ENCODE measurements around the gene RALGAPA2. TPM values are rescaled to one million over a fixed set of nuclear protein-coding genes. Genes with fewer than 3 reads are reported as not detected.

RALGAPA2 gene
- total and polyA plus RNA-seq, 2 of the 13 experiments (the other 11 are each of a cell fraction or from before 2014, with no cell fraction given): 13.8 to 17.7 TPM

- FAIRE-seq (no peak), DNase-seq (ENCODE audit: low spot score) (no peak), ATAC-seq (no peak)
- Histone ChIP-seq H3K4me2 (ENCODE audit: low read depth, low read length) (no peak overlapping the region), H3K4me3 (replicated peaks in 1 of 3; ENCODE audit: insufficient read depth in 1 of 3, low read depth in 2 of 3, low read length in 3 of 3) (no peak overlapping the region), H4K20me1 (ENCODE audit: insufficient read depth, low read length) (no peaks in the 10 kb centered on the region), H2AFZ (ENCODE audit: low read length) (no peak overlapping the region), H3K27ac (ENCODE audit: extremely low read length, insufficient read depth, low read length) (no peak overlapping the region), H3K9ac (ENCODE audit: insufficient read depth, low read depth, low read length) (no peak overlapping the region), H3K79me2 (ENCODE audit: insufficient read depth, low read length) (no peaks in the 10 kb centered on the region), H3K9me3 (ENCODE audit: low read length) (no peaks in the 10 kb centered on the region), H3K36me3 (replicated peaks in 1 of 2; ENCODE audit: control insufficient read depth in 1 of 2, insufficient read depth in 2 of 2, low read length in 2 of 2) (no peaks in the 10 kb centered on the region), H3K27me3 (ENCODE audit: control insufficient read depth in 1 of 2, insufficient read depth in 2 of 2, low read length in 2 of 2) (peaks cover 0 to 15% of the 10 kb centered on the region in 2 experiments; a peak in 2 of 5 replicates), H3K4me1 (ENCODE audit: insufficient read depth, low read length) (peaks cover 5% of the 10 kb centered on the region)
- TF ChIP-seq E2F1 (CRISPR knock-in tag; IDR thresholded peaks at IDR 0.05) (no peak), RXRA (CRISPR knock-in tag; IDR thresholded peaks at IDR 0.05) (no peak), EED (CRISPR knock-in tag; IDR thresholded peaks at IDR 0.05) (no peak), MAFF (IDR thresholded peaks at IDR 0.05; ENCODE audit: low read depth, low read length) (no peak), CSRNP2 (CRISPR knock-in tag; conservative IDR thresholded peaks at IDR 0.05; ENCODE audit: low read depth) (no peak), NCOR1 (IDR thresholded peaks at IDR 0.05; ENCODE audit: borderline replicate concordance, low read length) (no peak)
- intact Hi-C loops (cut with micrococcal nuclease; ENCODE audit: unreplicated experiment) (no loop called here), in situ Hi-C loops (cut with HindIII; ENCODE audit: extremely low pct_ligation_motif_present, low pct_unique_long_range_greater_than_20kb) (no loop called here)
- 36% methylated on average over 3 of the region's 3 CpGs for WGBS (ENCODE audit: low lambda C conversion rate)
- POLR2A ChIA-PET: no interaction called here
- CTCF ChIA-PET (ENCODE audit: low intra/inter-chr PET ratio, low total read pairs): no interaction called here
- no TSS peak for BruUV-seq (replicated peaks)
Measured at GRCh38 chr20:20734475-20734948, 22.1 kb upstream of the RALGAPA2 start.

GRCh38 chr20:20733943-20734342 is 21.5 kb upstream of the RALGAPA2 start:
- no TSS peak for BruUV-seq (replicated peaks)
- Histone ChIP-seq H3K9me3 (ENCODE audit: low read length) (no peaks in the 10 kb centered on the region), H3K4me2 (ENCODE audit: low read depth, low read length) (no peak overlapping the region), H3K27me3 (ENCODE audit: control insufficient read depth in 1 of 2, insufficient read depth in 2 of 2, low read length in 2 of 2) (peaks cover 0 to 15% of the 10 kb centered on the region in 2 experiments; a peak in 2 of 5 replicates), H3K4me1 (ENCODE audit: insufficient read depth, low read length) (peaks cover 11% of the 10 kb centered on the region), H3K27ac (ENCODE audit: extremely low read length, insufficient read depth, low read length) (no peak overlapping the region), H3K79me2 (ENCODE audit: insufficient read depth, low read length) (no peaks in the 10 kb centered on the region), H4K20me1 (ENCODE audit: insufficient read depth, low read length) (no peaks in the 10 kb centered on the region), H2AFZ (ENCODE audit: low read length) (no peak overlapping the region), H3K9ac (ENCODE audit: insufficient read depth, low read depth, low read length) (no peak overlapping the region), H3K36me3 (replicated peaks in 1 of 2; ENCODE audit: control insufficient read depth in 1 of 2, insufficient read depth in 2 of 2, low read length in 2 of 2) (no peaks in the 10 kb centered on the region), H3K4me3 (replicated peaks in 1 of 3; ENCODE audit: insufficient read depth in 1 of 3, low read depth in 2 of 3, low read length in 3 of 3) (no peak overlapping the region)
- WGBS (ENCODE audit: low lambda C conversion rate): 5% methylated on average over 1 of the region's 1 CpG
- ChIA-PET POLR2A (no interaction called here), CTCF (ENCODE audit: low intra/inter-chr PET ratio, low total read pairs) (no interaction called here)
- FAIRE-seq (no peak), DNase-seq (ENCODE audit: low spot score) (no peak), ATAC-seq (no peak)
- intact Hi-C loops (cut with micrococcal nuclease; ENCODE audit: unreplicated experiment): no loop called here
- in situ Hi-C loops (cut with HindIII; ENCODE audit: extremely low pct_ligation_motif_present, low pct_unique_long_range_greater_than_20kb): no loop called here
- TF ChIP-seq ZNF749 (CRISPR knock-in tag; IDR thresholded peaks at IDR 0.05; ENCODE audit: borderline replicate concordance) (no peak), CREBL2 (CRISPR knock-in tag; IDR thresholded peaks at IDR 0.05; ENCODE audit: borderline replicate concordance) (no peak), SIX4 (CRISPR knock-in tag; IDR thresholded peaks at IDR 0.05) (no peak), ZSCAN5A (CRISPR knock-in tag; IDR thresholded peaks at IDR 0.05; ENCODE audit: borderline replicate concordance) (no peak), ZMYM2 (CRISPR knock-in tag; IDR thresholded peaks at IDR 0.05) (no peak), ZNF720 (CRISPR knock-in tag; IDR thresholded peaks at IDR 0.05) (no peak), PLRG1 (conservative IDR thresholded peaks at IDR 0.05) (no peak), PHF20 (CRISPR knock-in tag; IDR thresholded peaks at IDR 0.05) (no peak), MBD4 (IDR thresholded peaks at IDR 0.05; ENCODE audit: borderline replicate concordance, low read length) (no peak), CHD2 (IDR thresholded peaks at IDR 0.05; ENCODE audit: low read depth, low read length) (no peak), ZNF761 (CRISPR knock-in tag; conservative IDR thresholded peaks at IDR 0.05) (no peak)

Data from HepG2 (cell line).